Astrocyte of the cerebellum (primary cell): ENCODE measurements around the gene LRRC61.

Source experiments
- DNase-seq: peaks from one replicate; pipeline ENCODE4 v3.0.0-alpha.2; 2011; ENCODE audit warnings: low read depth
- H3K4me3 ChIP-seq: 2 replicates; pipeline ENCODE4 v1.5.1; 2011; ENCODE audit warnings: mild to moderate bottlenecking, low read depth, low read length, moderate library complexity
- in situ Hi-C: cut with HindIII; loops from 2 replicates; pipeline ENCODE4 v1.10.0; 2017; ENCODE audit warnings: low sequenced_read_pairs
- TF ChIP-seq, protein P1 (sequence below): IDR thresholded peaks from 2 replicates; pipeline ENCODE4 v1.5.1; 2012; ENCODE audit warnings: low read length, low read depth, moderate library complexity, mild to moderate bottlenecking; ENCODE audit errors: missing control alignments

LRRC61 gene

DNA sequence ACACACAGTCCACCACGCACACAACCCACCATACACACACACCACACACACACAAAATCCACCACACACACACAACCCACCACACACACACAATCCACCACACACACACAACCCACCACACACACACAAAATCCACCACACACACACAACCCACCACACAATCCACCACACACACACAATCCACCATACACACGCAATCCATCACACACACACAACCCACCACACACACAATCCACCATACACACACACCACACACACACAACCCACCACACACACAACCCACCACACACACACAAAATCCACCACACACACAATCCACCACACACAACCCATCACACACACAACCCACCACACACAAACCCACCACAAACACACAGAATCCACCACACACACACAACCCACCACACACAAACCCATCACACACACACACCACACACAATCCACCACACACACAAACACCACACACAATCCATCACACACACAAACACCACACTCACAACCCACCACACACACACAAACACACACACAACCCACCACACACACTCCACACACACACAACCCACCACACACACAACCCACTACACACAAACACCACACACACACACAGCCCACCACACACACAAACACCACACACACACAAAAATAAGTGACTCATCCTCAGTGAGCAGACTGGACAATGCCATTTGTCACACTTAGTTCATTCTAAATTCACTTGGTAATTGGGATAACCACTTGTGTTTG is 36.6 kb downstream of the LRRC61 start:
- no peak overlapping the region for H3K4me3 ChIP-seq
- TF ChIP-seq, protein P1, sequence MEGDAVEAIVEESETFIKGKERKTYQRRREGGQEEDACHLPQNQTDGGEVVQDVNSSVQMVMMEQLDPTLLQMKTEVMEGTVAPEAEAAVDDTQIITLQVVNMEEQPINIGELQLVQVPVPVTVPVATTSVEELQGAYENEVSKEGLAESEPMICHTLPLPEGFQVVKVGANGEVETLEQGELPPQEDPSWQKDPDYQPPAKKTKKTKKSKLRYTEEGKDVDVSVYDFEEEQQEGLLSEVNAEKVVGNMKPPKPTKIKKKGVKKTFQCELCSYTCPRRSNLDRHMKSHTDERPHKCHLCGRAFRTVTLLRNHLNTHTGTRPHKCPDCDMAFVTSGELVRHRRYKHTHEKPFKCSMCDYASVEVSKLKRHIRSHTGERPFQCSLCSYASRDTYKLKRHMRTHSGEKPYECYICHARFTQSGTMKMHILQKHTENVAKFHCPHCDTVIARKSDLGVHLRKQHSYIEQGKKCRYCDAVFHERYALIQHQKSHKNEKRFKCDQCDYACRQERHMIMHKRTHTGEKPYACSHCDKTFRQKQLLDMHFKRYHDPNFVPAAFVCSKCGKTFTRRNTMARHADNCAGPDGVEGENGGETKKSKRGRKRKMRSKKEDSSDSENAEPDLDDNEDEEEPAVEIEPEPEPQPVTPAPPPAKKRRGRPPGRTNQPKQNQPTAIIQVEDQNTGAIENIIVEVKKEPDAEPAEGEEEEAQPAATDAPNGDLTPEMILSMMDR = no peak
- no peak for DNase-seq
- in situ Hi-C loops = no loop called here

DNA sequence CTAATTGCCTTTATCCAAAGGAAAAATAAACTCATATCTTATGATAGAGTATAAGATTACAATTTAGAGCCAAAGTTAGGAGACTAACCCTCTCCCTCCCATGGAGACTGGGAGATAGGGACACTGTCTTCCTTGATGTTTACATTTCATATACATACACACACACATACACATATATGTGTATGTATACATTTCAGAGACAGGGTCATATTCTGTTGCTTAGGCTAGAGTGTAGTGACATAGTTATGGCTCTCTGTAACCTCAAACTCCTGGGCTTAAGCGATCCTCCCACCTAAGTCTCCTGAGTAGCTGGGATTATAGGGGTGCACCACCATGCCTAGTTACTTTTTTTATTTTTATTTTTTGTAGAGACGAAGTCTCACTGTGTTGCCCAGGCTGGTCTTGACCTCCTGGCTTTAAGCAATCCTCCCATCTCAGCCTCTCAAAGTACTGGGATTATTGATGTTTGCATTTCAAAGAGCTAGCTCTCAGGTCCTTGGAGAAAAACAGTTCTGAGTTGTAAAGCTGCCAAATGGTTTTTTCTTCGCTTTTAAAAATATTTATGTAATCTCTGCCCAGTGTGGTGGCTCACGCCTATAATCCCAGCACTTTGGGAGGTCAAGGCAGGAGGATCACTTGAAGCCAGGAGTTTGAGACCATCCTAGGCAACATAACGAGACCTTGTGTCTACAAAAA is 37.4 kb downstream of the LRRC61 start:
- H3K4me3 ChIP-seq = no peak overlapping the region
- DNase-seq = no peak
- TF ChIP-seq, protein P1 = no peak
- in situ Hi-C loops = no loop called here

DNA sequence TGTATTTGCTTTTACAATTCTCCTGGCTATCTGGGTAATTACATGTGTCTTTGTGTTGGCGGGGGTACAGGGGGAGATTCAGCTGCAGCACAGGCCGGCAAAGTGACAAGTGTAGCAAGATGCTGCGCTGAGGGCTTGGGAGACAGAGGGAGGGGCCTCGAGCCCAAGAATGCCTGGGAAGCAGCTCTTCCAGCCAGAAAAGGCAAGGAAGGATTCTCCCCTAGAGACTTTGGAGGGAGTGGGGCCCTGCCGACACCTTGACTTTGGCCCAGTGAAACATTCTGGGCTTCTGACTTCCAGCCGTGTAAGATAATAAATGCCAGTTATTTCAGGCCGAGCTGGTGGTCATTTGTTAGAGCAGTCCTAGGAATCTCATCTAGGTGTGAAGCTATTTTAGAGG is 38.2 kb downstream of the LRRC61 start:
- no peak overlapping the region for H3K4me3 ChIP-seq
- no peak for DNase-seq
- TF ChIP-seq, protein P1 = no peak
- in situ Hi-C loops = no loop called here

DNA sequence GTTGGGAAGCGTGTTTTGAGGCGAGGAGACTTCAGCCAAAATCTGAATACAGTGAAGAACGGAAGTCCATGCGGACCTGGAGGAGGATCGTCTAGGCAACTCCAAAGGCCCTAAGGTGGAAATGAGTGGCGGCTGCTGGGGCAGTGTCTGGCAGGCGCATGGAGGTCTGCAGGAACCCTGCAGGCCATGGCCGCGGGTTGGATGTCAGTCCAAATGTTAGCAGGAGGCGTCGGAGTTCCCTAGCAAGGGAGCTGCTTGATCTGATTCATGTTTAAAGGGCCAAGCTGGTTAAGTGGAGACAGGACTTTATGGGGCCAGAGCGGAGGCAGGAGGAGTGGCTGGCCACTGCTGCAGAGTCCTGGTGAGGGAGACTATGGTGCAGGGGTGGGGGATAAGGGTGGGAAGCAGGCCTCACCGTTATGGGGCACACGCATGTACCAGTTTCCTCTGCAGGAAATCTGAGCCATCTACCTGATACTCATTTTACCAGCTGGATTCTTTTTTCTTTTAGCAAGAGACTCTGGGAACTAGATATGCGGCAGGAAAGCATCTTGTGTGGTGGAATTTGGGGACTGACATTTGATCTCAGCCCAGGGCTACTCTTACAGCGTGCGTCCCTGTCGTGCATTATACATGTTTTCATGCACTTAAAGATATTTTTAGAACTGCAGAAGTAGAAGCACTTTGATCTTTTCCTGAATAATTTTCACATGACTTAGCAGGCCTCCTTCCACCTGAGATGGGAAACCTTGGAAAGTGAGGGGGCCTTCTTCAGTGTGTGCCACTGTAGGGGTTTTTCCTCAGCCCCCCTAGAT is 38.9 kb downstream of the LRRC61 start:
- TF ChIP-seq, protein P1 = no peak
- no peak overlapping the region for H3K4me3 ChIP-seq
- no peak for DNase-seq
- in situ Hi-C loops = no loop called here

DNA sequence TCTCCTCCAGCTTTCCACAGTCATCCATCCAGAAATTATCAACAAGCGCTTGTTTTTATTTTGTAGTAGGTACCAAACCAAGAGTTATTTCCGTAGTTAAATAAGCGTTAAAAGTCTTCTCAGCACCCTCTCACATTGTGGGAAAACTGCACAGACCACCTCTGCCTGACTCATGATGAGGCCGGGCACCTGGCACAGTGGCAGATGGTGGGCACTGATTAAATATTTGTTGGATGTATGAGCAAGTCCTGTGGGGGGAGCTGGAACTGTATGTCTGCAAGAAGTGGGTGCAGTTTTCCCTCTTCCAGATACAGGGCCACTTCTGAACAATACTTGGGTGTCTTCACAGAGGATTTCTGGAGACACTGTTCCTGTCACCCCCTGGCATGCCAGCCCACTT is 40.2 kb downstream of the LRRC61 start:
- no peak overlapping the region for H3K4me3 ChIP-seq
- in situ Hi-C loops = no loop called here
- TF ChIP-seq, protein P1 = no peak
- DNase-seq = no peak

DNA sequence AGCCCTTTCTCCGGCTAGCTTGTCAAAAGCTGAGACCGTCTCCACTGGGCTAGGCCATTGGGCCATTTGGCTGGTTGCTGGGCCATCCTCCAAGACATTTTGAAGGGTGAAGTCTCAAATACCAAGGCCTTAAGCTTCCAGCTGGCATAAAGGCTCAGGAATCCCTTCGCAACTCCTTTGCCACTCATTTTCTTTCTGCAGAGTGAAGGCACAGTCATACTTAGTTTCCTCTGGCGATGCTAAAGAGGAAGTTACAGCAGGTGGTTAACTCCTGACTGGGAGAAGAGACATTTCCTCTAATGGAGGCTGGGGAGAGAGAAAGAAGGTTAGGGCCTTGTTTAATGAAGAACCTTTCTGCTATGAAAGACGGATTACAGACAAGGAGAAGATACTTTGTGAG is 40.7 kb downstream of the LRRC61 start:
- no peak overlapping the region for H3K4me3 ChIP-seq
- TF ChIP-seq, protein P1 = no peak
- in situ Hi-C loops = no loop called here
- no peak for DNase-seq
